ENCODE measurements around the gene GCM1.

GRCh38 chr6:53178837-53179432 is 30.3 kb upstream of the GCM1 start:
- TF ChIP-seq CTCF (IDR thresholded peaks at IDR 0.05; ENCODE audit: poor library complexity) (no peak), EZH2 (IDR thresholded peaks at IDR 0.05; ENCODE audit: borderline replicate concordance) (no peak)
